RPMI7951 (cell line): ENCODE measurements around the gene CNTN2. TPM values are rescaled to one million over a fixed set of nuclear protein-coding genes. Genes with fewer than 3 reads are reported as not detected.

Source experiments
- DNase-seq: peaks from one replicate; pipeline ENCODE4 v3.0.0-alpha.2; 2012; ENCODE audit warnings: low read depth
- total RNA-seq: library from RNA; depleted of rRNA; stranded (reverse); fragments of >200 nt; shearing (Covaris generic); gene quantifications from 2 replicates; pipeline ENCODE4 v1.2.3, GENCODE V29; 2014; rRNA removed

Gene CNTN2, protein sequence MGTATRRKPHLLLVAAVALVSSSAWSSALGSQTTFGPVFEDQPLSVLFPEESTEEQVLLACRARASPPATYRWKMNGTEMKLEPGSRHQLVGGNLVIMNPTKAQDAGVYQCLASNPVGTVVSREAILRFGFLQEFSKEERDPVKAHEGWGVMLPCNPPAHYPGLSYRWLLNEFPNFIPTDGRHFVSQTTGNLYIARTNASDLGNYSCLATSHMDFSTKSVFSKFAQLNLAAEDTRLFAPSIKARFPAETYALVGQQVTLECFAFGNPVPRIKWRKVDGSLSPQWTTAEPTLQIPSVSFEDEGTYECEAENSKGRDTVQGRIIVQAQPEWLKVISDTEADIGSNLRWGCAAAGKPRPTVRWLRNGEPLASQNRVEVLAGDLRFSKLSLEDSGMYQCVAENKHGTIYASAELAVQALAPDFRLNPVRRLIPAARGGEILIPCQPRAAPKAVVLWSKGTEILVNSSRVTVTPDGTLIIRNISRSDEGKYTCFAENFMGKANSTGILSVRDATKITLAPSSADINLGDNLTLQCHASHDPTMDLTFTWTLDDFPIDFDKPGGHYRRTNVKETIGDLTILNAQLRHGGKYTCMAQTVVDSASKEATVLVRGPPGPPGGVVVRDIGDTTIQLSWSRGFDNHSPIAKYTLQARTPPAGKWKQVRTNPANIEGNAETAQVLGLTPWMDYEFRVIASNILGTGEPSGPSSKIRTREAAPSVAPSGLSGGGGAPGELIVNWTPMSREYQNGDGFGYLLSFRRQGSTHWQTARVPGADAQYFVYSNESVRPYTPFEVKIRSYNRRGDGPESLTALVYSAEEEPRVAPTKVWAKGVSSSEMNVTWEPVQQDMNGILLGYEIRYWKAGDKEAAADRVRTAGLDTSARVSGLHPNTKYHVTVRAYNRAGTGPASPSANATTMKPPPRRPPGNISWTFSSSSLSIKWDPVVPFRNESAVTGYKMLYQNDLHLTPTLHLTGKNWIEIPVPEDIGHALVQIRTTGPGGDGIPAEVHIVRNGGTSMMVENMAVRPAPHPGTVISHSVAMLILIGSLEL
- not detected in 2 replicates for total RNA-seq

DNA sequence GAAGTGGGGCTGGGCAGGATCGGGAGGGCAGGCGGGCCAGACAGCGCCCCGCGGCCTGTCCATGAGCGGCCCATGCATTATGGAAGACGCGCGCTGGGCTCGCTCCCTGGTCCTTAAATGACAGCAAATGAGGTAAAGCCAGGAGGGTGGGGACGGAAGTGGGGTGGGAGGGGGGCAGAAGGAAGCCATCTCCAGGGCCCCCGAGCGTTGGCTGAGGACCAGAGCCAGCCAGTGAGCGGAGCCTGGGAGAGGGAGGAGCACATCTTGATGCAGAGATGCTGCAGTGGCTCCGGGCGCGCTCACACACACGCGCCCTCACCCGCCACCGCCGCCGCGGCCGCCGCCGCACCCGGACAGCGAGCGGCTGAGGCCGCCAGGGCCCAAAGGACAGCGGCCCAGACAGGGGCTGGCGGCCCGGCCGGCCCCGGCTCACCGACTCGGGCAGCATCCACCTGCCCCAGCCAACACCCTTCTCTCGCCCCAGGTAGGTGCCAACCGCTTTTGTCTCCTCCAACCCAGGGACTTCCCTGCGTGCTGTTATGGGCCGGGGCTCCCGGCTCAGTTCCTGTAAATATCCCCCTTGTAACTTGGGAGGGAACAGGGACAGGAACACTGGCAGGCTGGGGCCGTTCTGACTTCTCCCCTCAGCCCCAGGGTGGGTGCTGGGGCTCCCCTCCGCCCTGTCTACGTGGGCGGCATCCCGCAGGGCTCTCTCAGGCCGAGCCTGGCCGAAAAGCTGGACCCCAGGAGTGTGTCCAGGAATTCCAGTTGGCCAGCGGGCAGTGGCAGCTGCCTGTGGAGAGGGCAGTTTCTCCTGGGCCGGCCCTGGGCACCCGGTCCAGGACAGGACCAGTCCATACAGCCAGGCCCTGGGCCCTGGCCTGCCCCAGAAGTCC lies at the start of gene CNTN2:
Gene CNTN2 (plus strand): TSS at position 302 of the 896 bp plus-strand sequence. CDS start 9,974 bp downstream, outside the sequence.
- DNase-seq = no peak

DNA sequence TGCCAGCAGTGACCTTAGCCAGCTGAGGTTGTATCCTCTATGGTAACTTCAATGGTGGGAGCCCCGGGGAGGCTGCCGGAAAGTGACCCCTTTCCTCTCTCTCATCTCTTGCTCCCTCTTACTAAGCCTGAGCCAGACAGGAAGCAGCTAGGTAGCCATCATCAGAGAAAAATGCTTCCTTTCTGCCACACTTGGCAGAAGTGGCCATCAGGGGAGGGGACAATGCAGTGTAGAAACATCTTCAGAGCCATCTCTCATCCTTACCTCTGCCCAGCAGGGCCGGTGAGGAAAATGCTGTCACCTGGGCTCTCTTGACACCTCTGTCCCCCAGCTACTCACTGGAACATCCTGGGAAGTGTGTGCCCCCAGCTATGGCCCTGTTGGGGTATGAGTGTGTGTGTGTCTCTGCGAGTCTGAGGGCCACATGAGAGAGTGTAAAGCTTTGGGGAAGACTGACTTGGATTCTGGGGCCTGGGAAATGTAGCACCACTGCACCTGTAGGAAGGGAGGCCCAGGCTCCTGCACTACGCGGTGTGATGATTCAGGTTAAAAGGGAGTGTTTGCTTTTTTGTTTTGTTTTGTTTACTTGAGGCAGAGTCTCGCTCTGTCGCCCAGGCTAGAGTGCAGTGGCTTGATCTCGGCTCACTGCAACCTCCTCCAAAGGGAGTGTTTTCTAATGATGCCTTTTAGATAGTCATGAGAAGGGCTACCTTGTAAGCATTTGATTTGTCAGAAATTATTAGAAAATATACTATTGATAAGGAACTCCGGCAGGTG lies 48.7 kb upstream of the CNTN2 start:
- no peak for DNase-seq

DNA sequence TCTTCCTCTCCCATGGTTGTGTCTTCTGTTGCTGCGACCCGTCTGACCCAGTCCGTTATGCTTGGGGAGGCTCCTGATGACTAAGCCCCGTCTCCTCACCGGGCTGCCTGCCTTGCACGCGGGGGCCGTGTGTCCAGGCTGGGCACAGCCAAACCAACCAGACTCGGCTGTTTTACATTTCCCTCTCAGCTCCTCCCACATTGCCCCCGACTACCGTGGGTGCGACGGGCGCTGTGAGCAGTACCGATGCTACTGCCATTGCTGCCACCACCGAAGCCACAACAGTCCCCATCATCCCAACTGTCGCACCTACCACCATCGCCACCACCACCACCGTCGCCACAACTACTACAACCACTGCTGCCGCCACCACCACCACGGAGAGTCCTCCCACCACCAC lies 46.0 kb upstream of the CNTN2 start:
- DNase-seq = peak; percentile 7

DNA sequence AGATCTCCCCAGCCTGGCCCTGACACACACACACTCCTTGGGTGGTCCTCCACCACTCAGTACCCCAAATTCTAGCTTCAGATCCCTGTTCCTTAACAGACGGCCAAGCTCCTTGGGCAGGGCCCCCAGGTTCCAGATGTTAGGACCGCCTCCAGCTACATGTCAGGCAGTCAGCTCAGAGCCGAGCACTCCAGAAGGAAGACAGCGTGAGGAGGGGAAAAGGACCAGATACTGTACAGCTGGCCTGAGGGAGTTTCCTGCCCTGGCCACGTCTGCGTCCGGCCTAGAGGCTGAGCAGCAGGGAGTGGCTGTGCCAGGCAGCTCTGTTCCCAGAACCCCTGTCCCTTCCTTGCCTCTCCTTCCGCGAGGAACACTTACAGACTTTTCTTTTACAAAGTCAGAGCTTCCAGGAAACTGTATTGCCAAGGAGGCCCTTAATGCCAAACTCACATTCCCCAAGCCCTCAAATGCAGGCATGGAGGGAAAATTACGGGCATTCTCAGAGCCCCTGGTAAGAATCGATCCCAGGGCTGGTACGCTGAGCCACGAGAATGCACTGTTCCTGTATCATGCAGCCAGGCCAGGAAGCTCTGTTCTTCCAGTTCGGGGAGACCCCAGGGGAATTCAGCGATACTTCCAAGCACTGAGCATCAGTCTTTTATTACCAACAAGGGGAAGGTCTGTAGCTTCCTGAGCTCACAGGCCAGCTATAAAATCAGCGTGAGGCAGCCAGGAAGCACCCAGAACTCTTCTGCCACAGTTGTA lies 45.2 kb upstream of the CNTN2 start:
- DNase-seq = no peak

DNA sequence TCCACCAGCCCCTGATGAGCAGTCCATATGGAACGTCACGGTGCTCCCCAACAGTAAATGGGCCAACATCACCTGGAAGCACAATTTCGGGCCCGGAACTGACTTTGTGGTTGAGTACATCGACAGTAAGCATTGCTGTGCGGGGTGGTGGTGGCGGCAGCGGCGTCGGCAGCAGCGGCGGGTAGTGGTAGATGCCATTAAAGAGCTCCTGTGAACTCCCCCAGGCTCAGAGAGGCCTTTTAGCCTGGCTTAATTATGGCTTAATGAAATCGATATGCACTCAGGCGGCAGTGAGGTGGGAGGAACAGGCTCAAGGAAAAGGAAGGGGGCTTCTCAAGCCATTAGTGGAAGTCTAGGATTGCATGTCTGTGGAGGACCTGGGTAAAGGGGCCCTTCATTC lies 41.9 kb upstream of the CNTN2 start:
- no peak for DNase-seq

DNA sequence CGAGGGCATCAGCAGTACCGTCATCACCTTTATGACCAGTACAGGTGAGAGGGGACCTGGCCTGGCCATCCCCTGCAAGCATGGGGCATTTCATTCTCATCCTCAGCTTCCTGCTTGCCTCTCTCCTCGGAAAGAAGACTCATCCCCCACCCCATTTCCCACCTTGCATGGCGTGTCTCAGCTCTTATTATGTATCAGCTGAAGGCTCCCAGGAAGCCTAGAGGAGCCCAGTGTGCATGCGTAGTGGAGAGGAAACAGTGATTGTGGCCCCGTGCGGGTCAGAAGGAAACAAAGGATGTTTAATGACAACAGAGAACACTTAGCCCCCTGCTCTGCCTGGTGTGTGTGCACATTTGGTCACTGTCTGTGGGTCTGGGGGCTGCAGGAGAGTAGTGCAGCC lies 40.3 kb upstream of the CNTN2 start:
- DNase-seq = no peak

DNA sequence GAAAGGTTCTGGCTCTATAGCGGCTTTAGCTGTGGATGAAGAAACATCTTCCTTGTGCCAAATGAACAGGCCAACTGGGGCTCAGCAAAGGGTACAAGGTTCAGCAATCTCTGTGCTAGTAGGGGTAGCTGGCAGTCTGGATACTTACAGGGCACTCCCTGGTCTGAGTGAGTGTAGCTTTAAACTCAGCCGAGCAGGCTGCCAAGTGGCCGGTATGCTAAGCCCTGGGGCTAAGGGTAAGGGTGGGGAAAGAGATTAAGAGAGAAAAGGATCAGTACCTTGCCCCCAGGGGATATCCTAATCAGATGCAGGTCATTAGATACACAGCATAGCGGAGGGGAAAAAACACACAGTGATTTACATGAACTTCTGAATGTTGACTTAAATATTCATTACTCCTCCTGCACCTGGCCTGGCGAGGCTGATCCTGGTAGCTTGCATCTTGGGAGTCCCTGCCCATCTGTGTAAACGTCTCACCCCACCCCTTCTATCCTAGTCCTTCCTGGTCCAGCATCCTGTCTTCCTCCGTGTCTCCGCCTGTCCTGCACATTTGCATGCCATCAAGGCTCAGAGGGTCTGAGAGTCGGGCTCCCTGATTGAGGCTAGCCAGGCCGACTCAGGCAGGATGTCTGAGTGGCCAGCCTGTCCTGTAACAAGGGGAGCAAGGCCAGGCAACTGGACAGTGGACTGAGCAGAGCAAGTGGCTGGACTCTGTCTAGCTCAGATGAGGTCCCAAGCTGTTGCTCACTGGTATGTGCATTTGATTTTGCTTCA lies 39.5 kb upstream of the CNTN2 start:
- no peak for DNase-seq

DNA sequence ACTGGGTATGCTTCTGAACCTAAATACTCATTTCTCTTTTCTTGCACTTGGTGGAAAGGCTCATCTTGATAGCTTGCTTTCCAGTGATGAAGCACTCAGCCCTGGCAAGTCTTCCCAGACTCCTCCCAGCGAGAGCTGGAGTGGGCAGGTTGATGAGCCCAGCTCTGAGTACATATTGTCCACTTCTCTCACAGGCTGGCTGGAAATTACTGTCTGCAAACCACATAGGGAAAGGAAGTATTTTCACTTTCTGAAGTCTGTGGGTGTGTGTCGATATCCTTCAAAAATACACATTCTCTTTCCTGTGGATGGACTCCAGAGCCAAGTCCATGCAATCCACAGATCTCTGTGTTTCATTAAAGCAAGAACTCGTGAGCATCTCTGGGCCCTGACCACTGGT lies 38.7 kb upstream of the CNTN2 start:
- DNase-seq = no peak

DNA sequence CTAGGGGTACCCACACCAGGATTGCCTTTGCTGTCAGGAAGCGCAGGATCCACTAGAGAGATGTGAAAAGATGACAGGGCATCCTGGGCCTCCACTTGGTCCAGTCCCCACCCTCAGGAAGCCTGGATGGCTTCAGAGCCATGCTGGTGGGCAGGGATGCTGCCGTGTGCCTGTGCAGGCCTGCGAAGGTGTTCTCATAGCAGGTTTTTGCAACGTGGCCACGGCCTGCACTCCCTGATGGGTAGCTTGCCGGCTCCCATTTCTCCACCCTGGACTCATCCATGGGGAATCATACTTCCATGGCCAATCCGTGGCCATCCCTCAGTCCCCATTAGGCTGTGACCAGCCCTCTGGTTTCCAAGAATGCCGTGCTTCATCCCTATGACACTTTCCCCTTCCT lies 34.1 kb upstream of the CNTN2 start:
- DNase-seq = no peak

DNA sequence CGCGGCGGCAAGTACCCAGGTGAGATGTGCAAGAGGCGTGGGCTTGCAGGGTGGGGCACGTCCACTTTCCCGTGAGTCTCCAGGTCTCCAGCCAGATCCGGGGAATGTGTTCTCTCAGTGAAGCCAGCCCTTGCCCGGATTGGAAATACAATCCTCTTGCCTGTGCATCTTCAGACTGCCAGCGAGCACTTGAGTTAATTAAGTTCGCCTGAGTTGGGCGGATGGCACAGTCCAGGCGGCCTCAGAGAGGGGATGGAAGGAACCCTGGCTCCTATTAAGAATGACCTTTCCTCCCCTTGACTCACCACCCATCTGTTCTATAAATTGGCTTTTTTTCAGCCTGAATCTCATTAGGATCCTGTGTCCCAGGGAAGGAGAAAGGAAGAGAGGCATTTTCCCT lies 33.3 kb upstream of the CNTN2 start:
- no peak for DNase-seq

DNA sequence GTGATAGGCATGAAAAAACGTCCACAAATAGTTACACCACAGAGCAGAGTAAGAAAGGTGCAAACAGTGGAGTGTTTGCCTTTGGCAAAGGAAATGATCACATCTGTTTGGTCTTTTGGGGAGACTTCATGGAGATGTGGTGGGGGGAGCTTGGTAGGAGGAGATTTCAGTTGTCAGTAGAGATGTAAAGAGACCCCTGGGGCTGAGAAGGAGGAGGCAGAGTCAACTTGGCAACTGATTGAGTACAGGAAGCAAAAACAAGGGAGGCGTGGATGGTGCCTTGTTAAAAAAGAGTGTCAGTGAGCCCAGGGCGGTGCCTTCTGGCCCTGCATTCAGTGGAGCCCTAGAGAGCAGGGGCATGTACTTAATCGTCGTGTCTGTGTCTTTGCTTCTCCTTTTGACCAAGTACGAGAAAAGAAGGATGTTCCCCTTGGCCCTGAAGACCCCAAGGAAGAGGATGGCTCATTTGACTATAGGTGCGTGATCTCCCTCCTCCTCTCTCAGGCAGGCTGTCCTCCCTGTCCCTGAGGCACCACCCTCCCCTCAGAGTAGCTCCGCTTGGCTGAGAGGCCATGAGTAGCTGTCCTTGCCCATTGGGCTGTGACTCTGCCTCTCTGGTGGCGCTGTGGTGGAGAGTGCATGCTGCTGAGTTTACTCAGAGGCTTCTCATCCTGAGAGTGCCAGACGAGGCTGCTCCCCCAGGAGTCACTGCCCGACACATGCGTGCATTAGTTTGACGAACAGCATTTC lies 30.4 kb upstream of the CNTN2 start:
- no peak for DNase-seq

DNA sequence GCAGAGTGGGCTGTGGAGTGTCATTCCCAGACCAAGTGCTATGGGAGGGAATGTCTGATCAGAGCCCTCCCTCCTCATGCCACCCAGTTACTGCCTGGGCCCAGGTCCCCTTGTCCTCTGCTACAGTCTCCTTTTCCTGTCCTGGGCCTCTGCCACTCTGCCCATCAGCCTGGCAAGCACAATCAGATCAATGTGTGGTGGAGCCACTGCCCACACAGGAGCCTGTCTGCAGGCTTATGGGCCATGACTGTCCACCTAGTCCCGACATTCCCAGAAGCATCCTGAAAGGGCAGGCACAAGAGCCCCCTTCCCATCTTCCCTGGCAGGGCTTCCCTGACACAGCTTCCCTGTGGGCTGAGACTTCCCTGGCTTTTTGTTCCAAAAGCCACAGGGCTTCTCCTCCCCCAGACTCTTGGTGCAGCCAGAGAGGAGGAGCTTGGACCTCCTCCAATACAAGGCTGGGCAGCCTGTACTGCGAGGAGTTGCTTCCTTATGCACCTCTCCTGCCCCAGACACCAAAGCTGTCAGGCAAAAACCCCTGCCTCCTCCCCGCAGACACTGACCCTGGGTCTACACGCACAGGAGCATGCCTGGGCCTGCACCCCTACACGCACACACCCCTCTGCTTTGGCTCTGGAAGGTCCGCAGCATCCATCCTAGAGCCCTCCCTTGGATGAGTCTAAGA lies 29.2 kb upstream of the CNTN2 start:
- no peak for DNase-seq

DNA sequence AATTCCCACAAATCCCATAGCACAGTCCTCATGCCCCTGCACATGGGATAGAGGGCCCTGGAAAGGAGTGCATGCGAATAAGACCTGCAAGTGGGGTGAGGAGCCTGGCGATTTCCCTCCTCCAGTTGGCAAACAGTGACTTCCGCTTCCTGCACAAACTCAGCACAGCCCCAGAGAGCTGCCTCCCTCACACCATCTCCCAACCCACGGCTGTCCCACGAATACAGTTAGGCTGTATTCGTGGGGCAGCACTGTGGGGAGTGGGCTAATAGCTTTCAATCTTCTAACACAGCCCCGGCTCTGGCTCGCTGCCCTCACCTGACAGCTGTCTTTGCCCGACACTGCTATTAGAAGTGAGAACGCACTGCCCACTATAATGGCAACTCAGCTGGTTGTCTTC lies 28.2 kb upstream of the CNTN2 start:
- DNase-seq = no peak

DNA sequence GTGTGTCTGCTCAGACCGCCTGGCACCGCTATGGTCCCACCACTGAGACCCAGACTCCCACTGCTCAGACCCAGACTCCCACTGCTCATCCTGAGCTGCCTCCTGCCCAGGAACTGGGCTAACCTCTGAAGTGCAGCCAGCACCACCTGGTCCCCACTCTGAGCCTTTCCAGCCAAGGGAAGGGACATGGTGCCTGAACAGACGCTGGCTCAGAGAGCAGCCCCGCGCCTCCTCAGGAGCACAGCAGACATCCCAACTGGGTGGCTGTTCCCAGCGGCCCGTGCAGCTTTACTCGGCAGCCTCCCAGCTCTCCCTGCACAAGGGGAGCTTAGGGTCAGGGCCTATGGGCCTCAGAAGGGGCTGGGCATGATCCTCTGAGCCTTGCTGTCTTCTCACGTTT lies 27.8 kb upstream of the CNTN2 start:
- no peak for DNase-seq

DNA sequence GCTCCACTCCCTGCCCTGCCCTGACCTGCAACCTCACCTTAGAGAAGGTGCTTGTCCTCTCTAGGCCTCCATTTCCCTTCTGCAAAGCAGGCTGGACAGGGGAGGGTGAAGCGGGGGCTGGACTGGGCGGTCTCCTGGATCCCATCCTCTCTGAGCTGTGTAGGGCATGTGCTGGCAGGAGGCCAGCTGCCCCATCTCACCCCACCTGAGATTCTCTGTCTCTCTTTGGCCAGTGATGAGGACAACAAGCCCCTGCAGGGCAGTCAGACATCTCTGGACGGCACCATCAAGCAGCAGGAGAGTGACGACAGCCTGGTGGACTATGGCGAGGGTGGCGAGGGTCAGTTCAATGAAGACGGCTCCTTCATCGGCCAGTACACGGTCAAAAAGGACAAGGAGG lies 26.9 kb upstream of the CNTN2 start:
- DNase-seq = no peak

DNA sequence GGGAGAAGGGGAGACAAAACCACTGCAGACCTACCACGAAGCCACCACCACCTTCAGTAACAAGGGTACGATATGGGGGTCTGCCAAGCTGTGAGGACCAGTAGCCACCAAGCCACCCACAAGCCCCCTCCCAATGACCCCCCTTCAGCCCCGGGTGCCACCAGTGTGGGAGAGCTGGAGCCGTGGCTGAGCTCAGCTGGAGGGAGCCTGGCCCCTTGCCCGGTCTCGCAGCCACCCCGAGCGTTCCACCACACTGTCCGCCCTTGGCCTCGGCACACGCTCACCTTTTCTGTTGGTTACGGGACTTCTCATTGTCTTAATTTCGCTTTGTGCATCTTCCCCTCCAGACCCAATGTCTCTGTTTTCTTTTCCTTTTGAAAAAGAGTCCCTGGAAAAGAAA lies 26.4 kb upstream of the CNTN2 start:
- DNase-seq = no peak

DNA sequence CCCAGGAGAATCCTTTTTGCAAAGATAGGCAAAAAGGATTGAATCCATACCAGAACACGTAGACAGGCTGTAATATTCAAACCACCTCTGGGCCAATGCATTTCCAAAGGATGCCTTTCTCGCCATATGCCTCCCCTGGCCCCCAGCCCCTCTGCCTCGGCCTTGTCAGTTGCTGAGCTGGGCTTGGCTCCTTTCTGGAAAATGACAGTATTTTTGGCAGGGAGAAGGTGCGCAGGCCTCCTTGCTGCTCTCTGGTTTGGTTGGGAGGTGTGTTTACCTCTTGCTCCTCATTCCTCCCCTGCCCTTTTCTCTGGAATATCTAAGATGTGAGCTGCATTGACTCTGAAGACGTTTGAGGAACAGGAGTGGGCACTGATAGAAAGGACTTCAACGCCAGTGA lies 26.0 kb upstream of the CNTN2 start:
- DNase-seq = no peak

DNA sequence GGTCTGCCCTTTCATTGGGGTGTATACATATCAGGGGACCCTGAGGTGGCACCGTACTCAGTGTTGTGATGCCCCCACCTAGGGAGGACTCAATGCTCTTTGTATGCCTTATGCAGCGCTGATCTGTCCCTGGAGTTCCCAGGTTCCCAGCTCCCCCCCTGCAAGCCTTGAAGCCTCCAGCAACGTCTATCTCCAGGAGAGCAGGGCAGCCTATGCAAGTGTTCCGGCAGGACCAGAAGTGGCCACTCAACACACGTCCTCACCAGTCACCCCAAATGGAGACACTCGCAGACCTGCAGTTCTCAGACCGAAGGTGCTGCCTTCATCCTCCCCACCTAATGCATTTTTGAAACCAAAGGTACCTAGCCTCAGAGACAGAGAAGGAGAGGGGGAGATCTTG lies 25.2 kb upstream of the CNTN2 start:
- no peak for DNase-seq
